ENCODE measurements around the gene STUB1.
"Not testable (repeated sequence)": the region's sequence is repeated elsewhere in the genome, so short reads cannot be mapped to it uniquely, and the experiment has no call there.

STUB1 gene

DNA sequence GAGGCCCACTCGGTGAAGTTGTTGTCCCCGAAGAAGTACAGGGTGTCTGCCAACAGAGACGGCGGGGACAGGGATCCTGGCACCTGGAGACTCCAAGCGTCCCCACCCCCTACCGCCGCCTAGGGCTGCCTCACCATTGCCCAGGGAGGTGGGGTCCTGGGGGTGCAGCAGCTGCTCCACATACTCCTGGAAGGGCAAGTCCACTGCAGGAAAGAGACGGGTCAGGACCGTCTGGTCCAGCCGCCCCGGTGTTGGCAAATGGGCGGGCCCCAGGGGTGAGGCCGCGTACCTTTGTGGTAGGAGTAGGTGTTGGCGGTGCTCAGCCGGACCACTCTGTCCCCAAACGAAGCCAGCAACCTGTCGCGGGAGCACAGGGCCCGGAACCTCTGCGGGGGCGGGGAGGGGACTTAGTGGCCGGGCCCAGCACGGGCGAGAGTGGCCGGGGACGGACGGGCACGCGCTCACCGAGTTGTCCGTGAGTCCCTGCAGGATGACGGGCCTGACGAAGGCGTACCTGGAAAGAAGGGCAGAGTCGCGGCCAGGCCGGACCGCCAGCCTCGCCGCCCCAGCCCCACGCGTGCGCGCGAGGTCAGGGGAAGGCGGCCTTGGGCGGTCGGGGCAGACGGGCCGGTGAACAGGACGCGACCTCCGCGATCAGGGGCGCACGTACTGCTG, 3.3 kb downstream of the STUB1 start:
- DNase-seq (ENCODE audit: low read depth, low spot score): no peak
- TF ChIP-seq POLR2AphosphoS5 (IDR thresholded peaks at IDR 0.05; ENCODE audit: borderline replicate concordance, low read depth, low read length) (no peak), FOXP2 (optimal IDR thresholded peaks at IDR 0.05; ENCODE audit: control extremely low read depth, extremely low read length, insufficient read depth) (no peak), EZH2 (IDR thresholded peaks at IDR 0.05) (no peak)
- Histone ChIP-seq H3K27ac (peak overlapping the region; percentile 50; the same call in 1 of the 2 replicates), H3K9me3 (ENCODE audit: low read depth, low read length) (no peaks in the 10 kb centered on the region), H3K36me3 (ENCODE audit: insufficient read depth, low read length) (peaks cover 22% of the 10 kb centered on the region), H3K9ac (ENCODE audit: insufficient read length) (peak overlapping the region; percentile 82), H3K4me3 (peak overlapping the region; percentile 88)

DNA sequence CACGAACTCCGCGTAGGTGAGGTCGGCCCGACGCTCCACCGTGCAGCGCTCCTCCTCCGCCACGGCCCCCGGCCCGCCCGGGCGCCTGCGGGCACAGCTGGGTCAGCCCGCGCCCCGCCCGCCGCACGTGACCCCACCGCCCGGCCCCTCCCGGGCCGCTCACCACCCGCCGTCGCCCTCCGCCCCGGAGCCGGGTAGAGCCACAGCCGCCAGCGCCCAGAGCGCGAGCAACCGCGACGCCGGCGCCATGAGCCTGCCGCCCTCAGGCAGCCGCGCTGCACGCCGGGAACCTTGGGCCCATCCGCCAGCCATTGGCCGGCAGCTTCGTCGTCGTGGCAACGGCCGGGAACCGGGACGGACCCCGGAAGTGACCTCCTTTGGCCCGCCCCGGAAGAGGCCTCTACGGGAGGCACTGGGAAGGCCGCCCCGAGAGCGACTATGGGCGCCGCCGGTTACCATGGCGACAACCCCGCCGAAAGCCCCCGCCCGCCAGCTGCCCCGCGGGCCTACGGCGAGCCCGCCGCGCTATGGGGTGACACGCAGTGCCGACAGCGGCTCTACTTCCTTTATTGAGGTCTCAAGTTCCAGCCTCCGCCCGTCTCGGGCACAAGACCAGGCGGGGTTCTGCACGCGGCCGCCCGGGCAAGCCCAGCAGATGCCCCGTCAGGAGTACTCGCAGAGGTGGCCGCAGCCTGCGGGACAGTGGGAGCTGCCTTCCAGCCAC, 4.0 kb downstream of the STUB1 start, which contains the start of gene JMJD8:
Gene JMJD8, minus strand, starts transcription at position 264 of the 724 bp plus-strand sequence. Its CDS starts 15 bp downstream, at position 249.
- TF ChIP-seq EZH2 (IDR thresholded peaks at IDR 0.05) (no peak), POLR2AphosphoS5 (IDR thresholded peaks at IDR 0.05; ENCODE audit: borderline replicate concordance, low read depth, low read length) (peak; percentile 93)
- Histone ChIP-seq H3K27ac (peak within 1 kb of the TSS; percentile 50), H3K36me3 (ENCODE audit: insufficient read depth, low read length) (peaks cover 22% of the 10 kb centered on the region), H3K9me3 (ENCODE audit: low read depth, low read length) (no peaks in the 10 kb centered on the region), H3K9ac (ENCODE audit: insufficient read length) (peak within 1 kb of the TSS; percentile 82), H3K4me3 (peak within 1 kb of the TSS; percentile 88)
- peak; percentile 51 for DNase-seq (ENCODE audit: low read depth, low spot score)

DNA sequence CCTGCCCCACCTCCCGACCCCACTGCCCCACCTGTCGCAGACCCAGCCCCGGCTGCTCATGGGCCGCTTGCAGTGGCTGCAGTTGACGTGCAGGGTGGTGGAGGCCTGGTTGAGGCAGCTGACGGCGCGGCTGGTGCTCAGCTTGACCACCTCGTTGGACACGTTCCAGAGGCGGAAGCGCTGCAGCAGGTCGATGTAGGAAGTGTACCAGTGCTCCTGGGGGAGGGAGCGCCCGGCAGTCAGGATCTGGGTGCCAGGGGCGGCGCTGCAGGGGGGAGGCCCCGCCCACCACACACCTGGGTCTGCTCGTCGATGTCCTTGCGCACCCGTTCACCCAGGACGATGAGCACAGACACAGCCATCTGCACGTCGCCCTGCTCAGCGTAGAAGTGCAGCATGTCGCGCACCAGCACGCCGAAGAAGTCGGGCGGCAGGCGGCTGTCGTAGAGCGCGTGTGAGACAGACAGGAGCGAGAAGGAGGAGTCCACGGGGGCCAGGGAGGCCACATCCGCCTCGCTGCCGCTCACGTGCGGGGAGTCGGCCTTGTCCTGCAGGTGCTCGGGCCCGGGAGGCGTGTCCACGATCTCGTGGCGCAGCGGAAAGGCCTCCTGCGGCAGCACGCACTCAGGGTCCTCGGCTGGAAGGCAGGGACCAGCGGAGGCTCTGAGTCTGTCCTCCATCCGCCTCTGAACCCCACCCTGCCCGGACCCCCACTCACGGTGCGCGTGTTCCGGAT, 4.9 kb downstream of the STUB1 start:
- Histone ChIP-seq H3K4me3 (no peak overlapping the region), H3K9ac (ENCODE audit: insufficient read length) (no peak overlapping the region), H3K9me3 (ENCODE audit: low read depth, low read length) (no peaks in the 10 kb centered on the region), H3K27ac (no peak overlapping the region), H3K36me3 (ENCODE audit: insufficient read depth, low read length) (peaks cover 22% of the 10 kb centered on the region)
- no peak for TF ChIP-seq POLR2AphosphoS5 (IDR thresholded peaks at IDR 0.05; ENCODE audit: borderline replicate concordance, low read depth, low read length)
- no peak for DNase-seq (ENCODE audit: low read depth, low spot score)

DNA sequence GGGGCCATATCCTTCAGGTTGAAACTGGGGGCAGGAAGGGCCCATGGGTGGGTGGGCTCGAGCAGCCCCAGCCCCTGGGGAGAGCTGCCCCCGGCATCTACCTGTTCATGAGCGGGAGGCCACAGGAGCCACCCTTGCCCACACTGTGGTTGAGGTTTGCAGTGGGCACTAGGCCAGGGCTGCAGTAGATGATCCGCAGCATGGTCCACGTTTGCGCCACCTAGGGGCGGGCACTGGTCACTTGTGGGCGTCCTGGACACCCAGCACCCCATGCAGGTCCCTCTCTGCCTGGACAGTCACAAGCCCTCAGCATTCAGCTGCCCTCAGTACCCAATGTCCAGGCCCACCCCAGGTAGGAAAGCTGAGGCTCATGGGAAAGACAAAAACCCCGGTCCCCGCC, 5.8 kb downstream of the STUB1 start:
- Histone ChIP-seq H3K36me3 (ENCODE audit: insufficient read depth, low read length) (peaks cover 22% of the 10 kb centered on the region), H3K9ac (ENCODE audit: insufficient read length) (no peak overlapping the region), H3K27ac (no peak overlapping the region), H3K9me3 (ENCODE audit: low read depth, low read length) (no peaks in the 10 kb centered on the region), H3K4me3 (no peak overlapping the region)
- no peak for DNase-seq (ENCODE audit: low read depth, low spot score)
- no peak for TF ChIP-seq POLR2AphosphoS5 (IDR thresholded peaks at IDR 0.05; ENCODE audit: borderline replicate concordance, low read depth, low read length)
- TF ChIP-seq FOXP2 (optimal IDR thresholded peaks at IDR 0.05; ENCODE audit: control extremely low read depth, extremely low read length, insufficient read depth): no peak
- TF ChIP-seq EZH2 (IDR thresholded peaks at IDR 0.05): no peak

DNA sequence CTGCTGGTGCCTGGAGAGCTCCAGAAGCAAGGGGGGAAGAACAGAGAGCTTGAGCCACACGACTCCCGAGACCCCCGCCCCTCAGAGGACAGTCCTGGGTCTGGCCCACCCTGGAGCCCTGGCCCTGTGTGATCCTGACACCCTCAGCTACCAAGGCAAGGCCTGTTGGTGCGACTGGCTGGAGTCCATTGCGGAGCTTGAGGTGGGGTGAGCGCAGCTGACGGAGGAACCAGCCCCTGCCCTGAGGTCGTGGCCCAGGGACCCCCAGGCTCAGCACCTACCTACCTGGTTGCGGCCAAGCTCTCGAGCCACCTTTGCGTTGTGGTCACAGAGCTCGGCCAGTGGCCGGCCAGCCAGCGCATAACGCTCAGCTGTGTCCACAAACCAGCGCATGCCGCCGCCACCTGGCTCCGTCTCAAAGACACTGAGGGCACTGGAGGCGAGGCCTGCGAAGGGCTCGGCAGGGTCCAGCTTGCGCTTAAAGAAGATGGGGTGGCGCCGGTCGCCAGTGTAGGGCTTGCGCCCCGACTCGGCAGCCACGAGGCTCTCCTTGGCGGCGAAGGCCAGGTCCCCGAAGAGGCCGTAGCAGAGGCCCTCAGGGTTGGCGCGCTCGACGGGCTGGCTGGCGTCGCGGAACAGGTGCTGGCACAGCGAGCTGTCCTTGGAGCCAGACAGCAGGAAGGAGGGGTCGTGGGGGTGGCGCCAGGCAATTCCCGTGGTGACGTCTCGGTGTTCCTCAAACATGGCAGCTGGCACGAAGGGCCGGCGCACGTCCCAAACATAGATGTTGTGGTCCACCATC, 6.5 kb downstream of the STUB1 start:
- no peaks in the 10 kb centered on the region for H3K9me3 ChIP-seq (ENCODE audit: low read depth, low read length)
- peaks cover 18% of the 10 kb centered on the region for H3K36me3 ChIP-seq (ENCODE audit: insufficient read depth, low read length)
- H3K27ac ChIP-seq: no peak overlapping the region
- H3K9ac ChIP-seq (ENCODE audit: insufficient read length): no peak overlapping the region
- TF ChIP-seq FOXP2 (optimal IDR thresholded peaks at IDR 0.05; ENCODE audit: control extremely low read depth, extremely low read length, insufficient read depth) (no peak), POLR2AphosphoS5 (IDR thresholded peaks at IDR 0.05; ENCODE audit: borderline replicate concordance, low read depth, low read length) (no peak), EZH2 (IDR thresholded peaks at IDR 0.05) (no peak)
- no peak overlapping the region for H3K4me3 ChIP-seq
- DNase-seq (ENCODE audit: low read depth, low spot score): no peak

DNA sequence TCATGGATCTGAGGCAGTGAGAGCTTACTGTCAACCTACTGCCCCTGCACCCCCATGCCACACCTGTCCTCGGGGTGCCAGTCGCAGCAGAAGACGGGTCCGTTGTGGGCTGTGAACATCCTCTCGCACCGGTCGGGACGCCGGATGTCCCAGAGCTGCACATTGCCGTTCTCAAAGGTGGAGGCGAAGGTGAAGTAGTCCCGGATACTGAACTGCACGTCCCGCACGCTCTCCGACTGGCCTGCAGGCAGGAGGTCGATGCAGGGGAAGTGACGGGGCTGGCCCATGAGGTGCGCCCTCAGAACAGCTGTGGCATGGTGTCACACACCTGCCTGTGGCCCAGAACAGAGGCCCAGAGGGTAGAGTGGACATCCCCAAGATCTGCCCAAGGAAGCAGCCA, 7.3 kb downstream of the STUB1 start:
- peaks cover 10% of the 10 kb centered on the region for H3K36me3 ChIP-seq (ENCODE audit: insufficient read depth, low read length)
- no peak for TF ChIP-seq FOXP2 (optimal IDR thresholded peaks at IDR 0.05; ENCODE audit: control extremely low read depth, extremely low read length, insufficient read depth)
- no peaks in the 10 kb centered on the region for H3K9me3 ChIP-seq (ENCODE audit: low read depth, low read length)
- no peak for DNase-seq (ENCODE audit: low read depth, low spot score)
- no peak overlapping the region for H3K4me3 ChIP-seq
- no peak overlapping the region for H3K27ac ChIP-seq
- H3K9ac ChIP-seq (ENCODE audit: insufficient read length): no peak overlapping the region

DNA sequence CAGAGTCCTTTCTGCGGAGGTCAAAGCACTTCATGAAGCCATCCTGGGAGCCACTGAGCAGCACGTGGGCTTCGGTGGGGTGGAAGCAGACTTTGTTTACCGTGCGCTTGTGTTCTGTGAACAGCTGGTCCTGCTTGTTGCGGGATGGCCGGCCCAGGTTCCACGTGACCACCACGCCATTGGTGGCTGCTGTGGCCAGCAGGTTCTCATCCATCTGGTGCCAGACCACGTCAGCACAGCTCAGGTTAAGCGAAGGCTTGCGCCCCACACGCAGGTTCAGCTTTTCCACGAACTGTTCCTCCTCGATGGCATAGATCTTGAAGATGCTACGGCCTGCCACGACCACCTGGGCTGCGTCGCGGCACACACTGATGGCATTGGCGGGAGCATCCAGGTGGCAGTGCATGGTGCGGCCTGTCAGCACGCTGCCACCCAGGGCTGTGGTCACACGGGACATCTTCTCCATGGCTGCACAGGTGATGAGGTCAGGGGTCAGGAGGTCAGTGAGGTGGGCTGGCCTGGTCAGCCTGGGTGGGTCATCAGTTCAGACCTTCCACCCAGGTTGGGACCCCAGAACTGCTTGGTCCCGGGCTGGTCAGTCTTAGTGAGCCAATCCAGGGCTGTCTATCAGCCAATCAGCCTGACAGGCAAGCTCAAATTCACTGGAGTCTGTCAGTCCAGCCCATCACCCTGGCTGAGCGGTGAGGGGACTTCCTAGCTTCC, 9.1 kb downstream of the STUB1 start:
- H3K27ac ChIP-seq: no peak overlapping the region
- no peak for DNase-seq (ENCODE audit: low read depth, low spot score)
- H3K9me3 ChIP-seq (ENCODE audit: low read depth, low read length): no peaks in the 10 kb centered on the region
- TF ChIP-seq FOXP2 (optimal IDR thresholded peaks at IDR 0.05; ENCODE audit: control extremely low read depth, extremely low read length, insufficient read depth) (no peak), POLR2AphosphoS5 (IDR thresholded peaks at IDR 0.05; ENCODE audit: borderline replicate concordance, low read depth, low read length) (no peak), EZH2 (IDR thresholded peaks at IDR 0.05) (no peak)
- H3K9ac ChIP-seq (ENCODE audit: insufficient read length): peak overlapping the region; percentile 96
- no peaks in the 10 kb centered on the region; the same call in 1 of the 2 replicates for H3K36me3 ChIP-seq (ENCODE audit: insufficient read depth, low read length)
- H3K4me3 ChIP-seq: peak overlapping the region; percentile 99

DNA sequence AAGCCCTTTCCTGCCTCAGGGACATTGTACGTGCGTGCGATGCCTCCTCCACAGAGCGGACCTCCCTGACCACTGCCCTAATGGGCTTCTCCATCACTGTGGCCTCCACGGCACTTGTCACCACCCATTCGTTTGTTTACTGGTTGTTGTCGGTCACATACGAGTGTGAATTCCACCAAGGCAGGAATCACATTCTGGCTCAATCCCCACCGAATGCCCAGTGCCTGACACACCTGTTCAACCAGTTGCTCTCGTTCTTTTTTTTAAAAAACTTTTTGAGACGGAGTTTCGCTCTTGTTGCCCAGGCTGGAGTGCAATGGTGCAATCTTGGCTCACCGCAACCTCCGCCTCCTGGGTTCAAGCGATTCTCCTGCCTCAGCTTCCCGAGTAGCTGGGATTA, 11.0 kb downstream of the STUB1 start:
- H3K36me3 ChIP-seq (ENCODE audit: insufficient read depth, low read length); H3K9me3 ChIP-seq (ENCODE audit: low read depth, low read length); H3K4me3 ChIP-seq; H3K9ac ChIP-seq (ENCODE audit: insufficient read length); H3K27ac ChIP-seq; DNase-seq (ENCODE audit: low read depth, low spot score): not testable (repeated sequence)

All from SK-N-MC (cell line).